Omental fat pad (tissue), 4 donors: ENCODE data around the gene CCDC146. TPM values are rescaled to one million over a fixed set of nuclear protein-coding genes. Genes with fewer than 3 reads are reported as not detected.

Experiments used
- ATAC-seq: fragments of 150-250 bp; one replicate; pipeline ENCODE4 v1.9.1; 2016; ENCODE audit warnings: mild to moderate bottlenecking, moderate library complexity; ENCODE audit not compliant: low FRiP score
- DNase-seq: peaks from one replicate; pipeline ENCODE4 v3.0.0-alpha.2; 2019; ENCODE audit warnings: low spot score
- total RNA-seq, 4 donors: library from RNA; depleted of rRNA; stranded (reverse); fragments of >200 nt; gene quantifications; one replicate each; pipeline ENCODE4 v1.1.0, GENCODE V29; 2016
- TF ChIP-seq, protein P1 (sequence below), 3 donors: fragments of 450-650 bp; IDR thresholded peaks; one replicate each; pipeline ENCODE4 v1.5.1; 2016 to 2017; ENCODE audit warnings: antibody characterized with exemption in 3 of 3, mild to moderate bottlenecking in 3 of 3, moderate library complexity in 2 of 3

The CCDC146 gene
- total RNA-seq, 4 donors from 2014 or later, result 6.5 to 12.5 (median 7.0) TPM

DNA sequence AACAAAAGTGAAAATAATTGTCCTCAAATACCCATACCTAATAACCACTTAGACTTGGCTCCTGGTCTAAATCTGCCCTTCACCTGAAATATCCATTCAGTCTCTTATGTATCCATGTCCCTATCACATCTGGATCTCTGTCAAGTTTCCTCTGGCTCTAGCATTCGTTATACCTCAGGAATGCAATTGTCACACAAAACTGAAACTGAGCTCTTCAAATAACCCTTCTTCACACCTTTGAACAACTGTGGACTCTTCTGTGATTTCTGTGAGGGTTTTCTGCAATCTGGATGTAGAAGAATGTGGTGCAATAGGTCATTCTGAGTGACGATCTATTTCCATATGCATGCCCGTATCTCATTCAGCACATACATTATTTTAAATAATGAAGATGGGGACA, 130.7 kb downstream of the CCDC146 start:
- TF ChIP-seq, protein P1, sequence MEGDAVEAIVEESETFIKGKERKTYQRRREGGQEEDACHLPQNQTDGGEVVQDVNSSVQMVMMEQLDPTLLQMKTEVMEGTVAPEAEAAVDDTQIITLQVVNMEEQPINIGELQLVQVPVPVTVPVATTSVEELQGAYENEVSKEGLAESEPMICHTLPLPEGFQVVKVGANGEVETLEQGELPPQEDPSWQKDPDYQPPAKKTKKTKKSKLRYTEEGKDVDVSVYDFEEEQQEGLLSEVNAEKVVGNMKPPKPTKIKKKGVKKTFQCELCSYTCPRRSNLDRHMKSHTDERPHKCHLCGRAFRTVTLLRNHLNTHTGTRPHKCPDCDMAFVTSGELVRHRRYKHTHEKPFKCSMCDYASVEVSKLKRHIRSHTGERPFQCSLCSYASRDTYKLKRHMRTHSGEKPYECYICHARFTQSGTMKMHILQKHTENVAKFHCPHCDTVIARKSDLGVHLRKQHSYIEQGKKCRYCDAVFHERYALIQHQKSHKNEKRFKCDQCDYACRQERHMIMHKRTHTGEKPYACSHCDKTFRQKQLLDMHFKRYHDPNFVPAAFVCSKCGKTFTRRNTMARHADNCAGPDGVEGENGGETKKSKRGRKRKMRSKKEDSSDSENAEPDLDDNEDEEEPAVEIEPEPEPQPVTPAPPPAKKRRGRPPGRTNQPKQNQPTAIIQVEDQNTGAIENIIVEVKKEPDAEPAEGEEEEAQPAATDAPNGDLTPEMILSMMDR (IDR thresholded peaks at IDR 0.05), result no peak
- no peak for DNase-seq
- ATAC-seq, result no peak

DNA sequence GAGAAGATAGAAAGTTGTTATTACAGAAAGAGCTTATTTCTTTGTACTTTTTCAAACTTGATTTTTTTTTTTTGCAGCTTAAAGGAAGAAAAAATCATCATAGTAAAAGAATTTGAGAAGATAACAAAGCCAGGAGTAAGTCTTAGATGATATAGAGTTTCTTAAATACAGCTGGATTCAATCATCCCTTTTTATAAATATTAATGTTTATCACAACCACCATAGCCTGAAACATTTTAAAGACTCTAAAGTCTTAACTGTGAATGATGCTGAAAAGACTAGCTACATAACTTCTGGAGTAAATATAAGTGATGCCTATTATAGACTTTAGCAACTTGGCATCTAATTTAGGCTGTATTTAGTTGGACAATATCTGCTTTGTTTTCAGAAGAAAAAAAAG, 132.0 kb downstream of the CCDC146 start:
- DNase-seq (no peak), ATAC-seq (no peak)
- TF ChIP-seq, protein P1 (IDR thresholded peaks at IDR 0.05), result no peak

- DNase-seq (no peak), ATAC-seq (no peak)
- TF ChIP-seq, protein P1 (IDR thresholded peaks at IDR 0.05), result no peak
These were observed 132.5 kb downstream of the CCDC146 start for GRCh38 chr7:77254915-77255314.

- TF ChIP-seq, protein P1 (IDR thresholded peaks at IDR 0.05), result no peak
- no peak for DNase-seq
- no peak for ATAC-seq
These were observed 135.6 kb downstream of the CCDC146 start for GRCh38 chr7:77258014-77258413.

- ATAC-seq (no peak), DNase-seq (no peak)
- TF ChIP-seq, protein P1 (IDR thresholded peaks at IDR 0.05), result no peak
These were observed 136.2 kb downstream of the CCDC146 start for GRCh38 chr7:77258593-77258992.

DNA sequence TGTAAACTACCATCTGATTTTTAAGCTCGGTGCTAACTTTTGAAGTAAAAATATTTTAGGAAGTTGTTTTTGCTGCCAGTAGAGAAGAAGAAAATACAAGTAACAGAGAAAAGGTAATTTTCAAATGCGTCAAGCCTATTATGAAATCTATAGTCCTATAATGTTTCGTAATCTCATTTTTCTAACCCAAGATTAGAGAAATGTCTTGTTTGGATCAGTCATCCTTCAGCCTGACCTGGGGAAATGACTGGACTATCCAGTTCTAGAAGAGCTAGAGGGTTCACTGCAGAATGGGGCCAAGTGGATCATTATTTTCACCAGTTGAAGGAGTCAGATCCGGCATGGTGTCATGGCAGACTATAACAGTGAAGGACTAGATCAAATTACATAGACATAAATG, 139.9 kb downstream of the CCDC146 start:
- DNase-seq, result no peak
- no peak for ATAC-seq
- TF ChIP-seq, protein P1 (IDR thresholded peaks at IDR 0.05), result no peak

DNA sequence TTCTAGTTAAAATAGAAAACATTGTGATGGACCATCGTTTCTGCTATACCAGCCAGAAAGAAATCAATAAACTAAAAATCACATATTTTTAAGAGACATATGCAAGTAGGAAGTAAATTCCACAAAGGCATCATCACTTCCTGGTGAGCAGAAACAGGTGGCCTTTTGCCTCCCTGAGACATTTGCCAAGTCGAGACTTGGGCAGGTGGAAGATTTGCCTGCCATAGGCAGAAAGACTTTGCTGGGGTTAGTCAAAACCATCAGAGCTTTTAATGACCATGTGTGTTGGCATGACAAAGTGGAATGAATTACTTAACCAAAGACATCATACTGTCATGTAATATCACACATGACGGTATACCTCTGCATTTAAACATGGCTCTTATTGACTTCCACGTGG, 143.3 kb downstream of the CCDC146 start:
- TF ChIP-seq, protein P1 (IDR thresholded peaks at IDR 0.05), result no peak
- no peak for DNase-seq
- no peak for ATAC-seq
